Lung (tissue), 12 donors: ENCODE results near the gene ATXN2. TPM values are rescaled to one million over a fixed set of nuclear protein-coding genes. Genes with fewer than 3 reads are reported as not detected.

Experiments
- ATAC-seq: fragments of 200-7000 bp; cut with Tn5 transposase; one replicate; pipeline ENCODE4 v1.9.1; 2020; ENCODE audit warnings: moderate number of reproducible peaks; ENCODE audit not compliant: insufficient read depth, low FRiP score
- DNase-seq, 3 donors: peaks; one replicate each; pipeline ENCODE4 v3.0.0-alpha.2; 2013 to 2017
- H3K27ac ChIP-seq, 2 donors: one replicate each; pipeline ENCODE4 v1.5.1; 2013; ENCODE audit warnings: mild to moderate bottlenecking in 2 of 2, moderate library complexity in 2 of 2, control low read depth in 1 of 2, inconsistent platforms in 1 of 2, low read depth in 1 of 2, low read length in 1 of 2
- H3K27me3 ChIP-seq, 3 donors: one replicate each; pipeline ENCODE4 v1.5.1; 2013; ENCODE audit warnings: low read length in 2 of 3; ENCODE audit not compliant: control insufficient read depth in 3 of 3, insufficient read depth in 3 of 3
- H3K36me3 ChIP-seq, 4 donors: one replicate each; pipeline ENCODE4 v1.5.1; 2013; ENCODE audit warnings: low read length in 4 of 4, mild to moderate bottlenecking in 1 of 4, moderate library complexity in 1 of 4; ENCODE audit not compliant: control insufficient read depth in 4 of 4, insufficient read depth in 4 of 4
- H3K4me1 ChIP-seq, 5 donors: one replicate each; pipeline ENCODE4 v1.5.1; 2013; ENCODE audit warnings: low read length in 5 of 5, mild to moderate bottlenecking in 2 of 5, moderate library complexity in 1 of 5; ENCODE audit not compliant: control insufficient read depth in 5 of 5, insufficient read depth in 5 of 5
- H3K4me3 ChIP-seq: one replicate; pipeline ENCODE4 v1.5.1; 2013; ENCODE audit warnings: mild to moderate bottlenecking, control low read depth, moderate library complexity
- H3K9ac ChIP-seq, 2 donors: one replicate each; pipeline ENCODE4 v1.5.1; 2013; ENCODE audit warnings: low read length in 2 of 2, control low read depth in 1 of 2; ENCODE audit not compliant: insufficient read depth in 1 of 2
- H3K9me3 ChIP-seq, 4 donors: one replicate each; pipeline ENCODE4 v1.5.1; 2013; ENCODE audit warnings: low read length in 3 of 4, mild to moderate bottlenecking in 1 of 4, moderate library complexity in 1 of 4; ENCODE audit not compliant: control insufficient read depth in 4 of 4, insufficient read depth in 3 of 4
- WGBS, 2 donors: extraction: QIAGEN DNeasy Blood & Tissue Kit; methylation state at CpG; one replicate each; pipeline ENCODE4 v1.1.7; 2013; 5-methylcytosine and 5-hydroxymethylcytosine counted together
- polyA plus RNA-seq, 2 donors: library from polyadenylated mRNA; stranded (reverse); fragments of 200-250 nt; gene quantifications; one replicate each; pipeline ENCODE4 v1.2.1, GENCODE V29; 2013
- total RNA-seq, 2 donors: library from RNA; depleted of rRNA in 1 of 2; stranded (reverse); fragments of >200 nt in 1 of 2; gene quantifications; one replicate each; pipeline ENCODE4 v1.2.1, GENCODE V29; 2014 to 2021
- TF ChIP-seq, protein P1 (sequence below): IDR thresholded peaks from 2 replicates; pipeline ENCODE4 v1.5.1; 2012; ENCODE audit warnings: mild to moderate bottlenecking; ENCODE audit errors: control extremely low read depth, extremely low read depth
- donor health status: control.
- donor health status: control.
- donor health status: Bipolar disorder and iron deficiency.
- donor health status: healthy.
- donor health status: DM: yes; HTN: yes; CAD: no.

The ATXN2 gene
- total and polyA plus RNA-seq, 4 donors = 18.0 to 100 (median 43.5) TPM

DNA sequence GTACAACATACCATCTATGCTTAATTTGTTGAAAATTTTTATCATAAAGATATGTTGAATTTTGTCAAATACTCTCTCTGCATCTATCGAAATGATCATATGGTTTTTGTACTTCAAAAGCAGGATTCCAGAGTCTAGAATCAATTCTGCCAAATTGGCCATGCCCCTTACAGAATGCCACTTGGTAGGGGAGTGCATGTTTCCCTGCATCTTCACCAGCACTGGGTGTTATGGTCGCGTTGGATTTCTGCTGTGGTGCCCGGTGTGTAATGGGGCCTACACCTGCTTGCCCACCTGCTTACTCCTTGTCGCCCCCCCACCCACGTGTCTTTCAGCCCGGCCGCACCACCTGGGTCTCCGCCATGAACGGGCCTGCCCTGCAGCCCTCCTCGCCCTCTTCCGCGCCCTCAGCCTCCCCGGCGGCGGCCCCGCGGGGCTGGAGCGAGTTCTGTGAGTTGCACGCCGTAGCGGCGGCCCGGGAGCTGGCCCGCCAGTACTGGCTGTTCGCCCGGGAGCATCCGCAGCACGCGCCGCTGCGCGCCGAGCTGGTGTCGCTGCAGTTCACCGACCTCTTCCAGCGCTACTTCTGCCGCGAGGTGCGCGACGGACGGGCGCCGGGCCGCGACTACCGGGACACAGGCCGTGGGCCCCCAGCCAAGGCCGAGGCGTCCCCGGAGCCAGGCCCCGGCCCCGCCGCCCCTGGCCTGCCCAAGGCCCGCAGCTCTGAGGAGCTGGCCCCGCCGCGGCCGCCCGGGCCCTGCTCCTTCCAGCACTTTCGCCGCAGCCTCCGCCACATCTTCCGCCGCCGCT lies 181.1 kb downstream of the ATXN2 start:
- no peak for ATAC-seq
- H3K9ac ChIP-seq = no peak overlapping the region
- no peak overlapping the region for H3K27ac ChIP-seq
- no peak overlapping the region for H3K4me3 ChIP-seq
- H3K9me3 ChIP-seq = peaks cover 0 to 1% (median 0%) of the 10 kb centered on the region in 4 donors
- no peaks in the 10 kb centered on the region for H3K27me3 ChIP-seq
- 93 to 98% methylated on average over 66 to 67 of the region's 67 CpGs for WGBS, 2 donors
- TF ChIP-seq, protein P1, sequence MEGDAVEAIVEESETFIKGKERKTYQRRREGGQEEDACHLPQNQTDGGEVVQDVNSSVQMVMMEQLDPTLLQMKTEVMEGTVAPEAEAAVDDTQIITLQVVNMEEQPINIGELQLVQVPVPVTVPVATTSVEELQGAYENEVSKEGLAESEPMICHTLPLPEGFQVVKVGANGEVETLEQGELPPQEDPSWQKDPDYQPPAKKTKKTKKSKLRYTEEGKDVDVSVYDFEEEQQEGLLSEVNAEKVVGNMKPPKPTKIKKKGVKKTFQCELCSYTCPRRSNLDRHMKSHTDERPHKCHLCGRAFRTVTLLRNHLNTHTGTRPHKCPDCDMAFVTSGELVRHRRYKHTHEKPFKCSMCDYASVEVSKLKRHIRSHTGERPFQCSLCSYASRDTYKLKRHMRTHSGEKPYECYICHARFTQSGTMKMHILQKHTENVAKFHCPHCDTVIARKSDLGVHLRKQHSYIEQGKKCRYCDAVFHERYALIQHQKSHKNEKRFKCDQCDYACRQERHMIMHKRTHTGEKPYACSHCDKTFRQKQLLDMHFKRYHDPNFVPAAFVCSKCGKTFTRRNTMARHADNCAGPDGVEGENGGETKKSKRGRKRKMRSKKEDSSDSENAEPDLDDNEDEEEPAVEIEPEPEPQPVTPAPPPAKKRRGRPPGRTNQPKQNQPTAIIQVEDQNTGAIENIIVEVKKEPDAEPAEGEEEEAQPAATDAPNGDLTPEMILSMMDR = no peak
- peaks cover 0 to 10% (median 0%) of the 10 kb centered on the region in 5 donors for H3K4me1 ChIP-seq
- peaks cover 0 to 34% (median 3%) of the 10 kb centered on the region in 4 donors for H3K36me3 ChIP-seq
- no peak for DNase-seq

DNA sequence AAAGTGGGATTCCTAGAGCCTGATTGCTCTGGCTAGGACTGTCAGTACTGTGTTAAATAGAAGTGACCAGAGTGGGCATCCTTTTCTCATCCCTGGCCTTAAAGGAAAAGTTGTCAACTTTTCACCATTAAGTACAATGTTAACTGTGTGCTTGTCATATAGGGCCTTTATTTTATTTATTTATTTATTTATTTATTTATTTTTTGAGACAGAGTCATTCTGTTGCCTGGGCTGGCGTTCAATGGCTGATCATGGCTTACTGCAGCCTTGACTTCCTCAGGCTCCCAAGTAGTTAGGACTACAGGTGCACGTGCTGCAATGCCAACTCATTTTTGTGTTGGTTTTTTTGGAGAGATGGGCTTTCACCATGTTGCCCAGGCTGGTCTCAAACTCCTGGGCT lies 181.8 kb downstream of the ATXN2 start:
- no peak for ATAC-seq

DNA sequence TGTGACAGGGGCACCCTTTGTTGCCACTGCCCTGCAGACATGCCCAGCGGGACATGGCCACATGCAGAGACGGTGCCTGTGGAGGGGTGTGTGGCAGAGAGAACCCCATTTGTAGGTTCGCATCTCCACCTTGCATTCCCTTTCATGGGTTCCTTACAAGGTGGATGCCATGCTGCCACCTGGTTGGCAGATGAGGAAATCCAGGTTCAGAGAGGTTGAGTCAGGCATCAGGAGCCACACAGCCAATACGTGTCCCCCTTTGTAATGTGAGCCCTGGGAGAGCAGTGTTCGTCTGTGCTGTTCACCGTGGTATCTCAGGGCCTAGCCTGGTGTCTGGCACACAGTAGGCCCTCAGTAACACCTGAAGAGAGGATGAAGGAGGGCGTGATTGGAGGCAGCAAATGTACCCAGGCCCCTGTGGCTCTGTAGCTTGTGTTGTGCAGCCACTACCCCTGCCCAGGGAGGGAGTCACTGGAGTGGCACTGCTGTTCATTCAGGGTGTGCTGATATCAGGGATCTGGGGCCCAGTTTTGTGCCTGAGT lies 184.3 kb downstream of the ATXN2 start:
- H3K27me3 ChIP-seq = no peaks in the 10 kb centered on the region
- ATAC-seq = no peak
- no peak for DNase-seq
- peaks cover 0 to 23% (median 1%) of the 10 kb centered on the region in 4 donors for H3K36me3 ChIP-seq
- H3K9ac ChIP-seq = no peak overlapping the region
- H3K4me3 ChIP-seq = no peak overlapping the region
- H3K27ac ChIP-seq = no peak overlapping the region
- peaks cover 0 to 31% (median 16%) of the 10 kb centered on the region in 5 donors for H3K4me1 ChIP-seq
- peaks cover 0 to 1% (median 0%) of the 10 kb centered on the region in 4 donors for H3K9me3 ChIP-seq
- WGBS, 2 donors = 93 to 94% methylated on average over 7 of the region's 7 CpGs
- TF ChIP-seq, protein P1 = no peak

More for the DNA sequence above, 181.8 kb downstream of the ATXN2 start:
- DNase-seq = no peak
- peaks cover 0 to 1% (median 0%) of the 10 kb centered on the region in 4 donors for H3K9me3 ChIP-seq
- H3K4me3 ChIP-seq = no peak overlapping the region
- H3K9ac ChIP-seq = no peak overlapping the region
- TF ChIP-seq, protein P1 = no peak
- H3K4me1 ChIP-seq = peaks cover 0 to 15% (median under 1%) of the 10 kb centered on the region in 5 donors
- H3K36me3 ChIP-seq = peaks cover 0 to 34% (median 3%) of the 10 kb centered on the region in 4 donors
- no peak overlapping the region for H3K27ac ChIP-seq
- no peaks in the 10 kb centered on the region for H3K27me3 ChIP-seq
- WGBS, 2 donors = 95 to 100% methylated on average over 2 of the region's 2 CpGs
